Ectodermal cell (in vitro differentiated cells): ENCODE data around the gene GRK5.

ENCODE experiments used
- H3K27ac ChIP-seq: 2 replicates; pipeline ENCODE4 v1.7.0; 2013; ENCODE audit warnings: mild to moderate bottlenecking, low read depth, low read length; ENCODE audit not compliant: insufficient read depth, poor library complexity, severe bottlenecking
- H3K27me3 ChIP-seq: 2 replicates; pipeline ENCODE4 v1.7.0; 2013; ENCODE audit warnings: mild to moderate bottlenecking, low read length; ENCODE audit not compliant: insufficient read depth, control insufficient read depth, poor library complexity, severe bottlenecking
- H3K36me3 ChIP-seq: one replicate; pipeline ENCODE4 v1.7.0; 2013; ENCODE audit warnings: low read length; ENCODE audit not compliant: control insufficient read depth, insufficient read depth
- H3K4me1 ChIP-seq: one replicate; pipeline ENCODE4 v1.7.0; 2013; ENCODE audit warnings: low read length; ENCODE audit not compliant: control insufficient read depth, insufficient read depth
- H3K4me3 ChIP-seq: 2 replicates; pipeline ENCODE4 v1.7.0; 2013; ENCODE audit warnings: low read depth, low read length, control low read depth; ENCODE audit not compliant: insufficient read depth
- H3K9me3 ChIP-seq: 2 replicates; pipeline ENCODE4 v1.7.0; 2013; ENCODE audit warnings: mild to moderate bottlenecking, low read length, moderate library complexity; ENCODE audit not compliant: control insufficient read depth
- WGBS, 2 experiments: methylation state at CpG; one replicate each; pipeline ENCODE4 v1.1.7; 2013; ENCODE audit warnings: missing lambda C conversion rate in 2 of 2; 5-methylcytosine and 5-hydroxymethylcytosine counted together

The GRK5 gene

GRCh38 chr10:119282446-119282845 lies 75.1 kb downstream of the GRK5 start:
- WGBS, 2 experiments, result 92 to 93% methylated on average over 9 of the region's 9 CpGs

GRCh38 chr10:119283387-119283786 lies 76.0 kb downstream of the GRK5 start:
- 97 to 98% methylated on average over 5 of the region's 5 CpGs for WGBS, 2 experiments

More at GRCh38 chr10:119282446-119282845, 75.1 kb downstream of the GRK5 start:
- H3K27ac ChIP-seq, result no peak overlapping the region
- H3K4me1 ChIP-seq, result peaks cover 14% of the 10 kb centered on the region
- H3K27me3 ChIP-seq, result no peaks in the 10 kb centered on the region
- no peaks in the 10 kb centered on the region for H3K36me3 ChIP-seq
- no peak overlapping the region for H3K4me3 ChIP-seq
- no peaks in the 10 kb centered on the region for H3K9me3 ChIP-seq

GRCh38 chr10:119283818-119284217 lies 76.4 kb downstream of the GRK5 start:
- H3K27ac ChIP-seq, result no peak overlapping the region
- no peak overlapping the region for H3K4me3 ChIP-seq
- H3K9me3 ChIP-seq, result no peaks in the 10 kb centered on the region
- no peaks in the 10 kb centered on the region for H3K36me3 ChIP-seq
- peaks cover 14% of the 10 kb centered on the region for H3K4me1 ChIP-seq
- WGBS, 2 experiments, result 86 to 99% methylated on average over 4 to 5 of the region's 5 CpGs
- H3K27me3 ChIP-seq, result no peaks in the 10 kb centered on the region

More at GRCh38 chr10:119283387-119283786, 76.0 kb downstream of the GRK5 start:
- no peaks in the 10 kb centered on the region for H3K27me3 ChIP-seq
- H3K4me1 ChIP-seq, result peaks cover 14% of the 10 kb centered on the region
- H3K9me3 ChIP-seq, result no peaks in the 10 kb centered on the region
- no peak overlapping the region for H3K4me3 ChIP-seq
- no peaks in the 10 kb centered on the region for H3K36me3 ChIP-seq
- H3K27ac ChIP-seq, result no peak overlapping the region

DNA sequence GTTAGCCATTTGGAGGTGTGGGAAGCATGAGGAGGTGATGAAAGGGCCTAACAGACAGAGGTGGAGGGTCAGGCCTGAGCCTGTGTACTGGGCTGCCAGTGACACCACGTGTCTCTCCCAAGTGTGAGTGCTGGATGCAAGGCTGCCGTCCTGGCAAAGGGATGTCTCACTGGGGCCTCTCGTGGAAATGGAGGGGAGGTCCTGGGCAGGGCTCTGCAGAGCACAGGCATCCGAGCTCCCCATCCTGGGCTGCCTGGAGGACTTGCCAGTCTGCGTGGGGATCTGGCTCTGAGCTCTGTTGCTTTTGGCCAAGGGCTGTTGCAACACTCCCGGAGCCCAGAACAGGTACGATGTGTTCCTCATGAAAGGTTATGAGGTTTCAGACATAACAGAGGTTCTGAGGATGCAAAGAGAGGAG lies 77.3 kb downstream of the GRK5 start:
- WGBS, 2 experiments, result 89 to 91% methylated on average over 7 of the region's 7 CpGs
- Histone ChIP-seq H3K27me3 (no peaks in the 10 kb centered on the region), H3K9me3 (no peaks in the 10 kb centered on the region), H3K27ac (no peak overlapping the region), H3K36me3 (no peaks in the 10 kb centered on the region), H3K4me3 (no peak overlapping the region), H3K4me1 (peaks cover 14% of the 10 kb centered on the region)

DNA sequence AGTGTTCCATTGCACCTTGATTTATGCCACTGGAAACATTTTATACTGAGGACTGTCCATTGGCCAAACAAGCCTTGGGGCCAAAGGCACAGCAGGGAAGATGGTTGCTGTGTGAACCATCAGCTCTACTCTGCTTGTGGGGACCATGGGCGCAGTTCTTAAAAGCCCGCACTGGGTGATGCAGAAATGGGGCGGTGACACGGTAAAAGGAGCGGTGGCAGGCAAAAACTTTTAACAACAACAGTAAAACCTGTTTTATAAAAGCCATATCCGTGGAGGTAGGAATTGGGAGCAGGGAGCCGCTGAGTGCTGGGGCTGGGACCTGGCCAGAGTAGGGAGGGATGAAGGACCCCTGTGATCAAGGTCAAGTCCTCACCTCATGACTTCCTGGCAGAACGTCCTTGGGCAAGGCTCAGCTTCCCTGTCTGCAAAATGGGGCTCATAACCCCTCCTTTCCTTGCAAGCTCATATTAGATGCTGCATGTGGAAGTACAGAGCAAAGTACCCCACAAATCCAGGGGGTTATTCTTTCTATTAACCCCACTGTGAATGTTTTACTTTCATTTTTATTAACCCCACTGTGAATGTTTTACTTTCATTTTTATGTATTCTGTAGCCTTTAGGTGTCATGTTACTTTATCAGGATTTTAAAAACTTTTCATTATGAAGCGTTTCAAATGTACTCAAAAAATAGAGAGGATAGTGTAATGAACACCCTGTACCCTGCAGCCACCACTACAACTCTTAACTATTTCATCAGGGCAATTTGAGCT lies 78.3 kb downstream of the GRK5 start:
- peaks cover 14% of the 10 kb centered on the region for H3K4me1 ChIP-seq
- H3K9me3 ChIP-seq, result no peaks in the 10 kb centered on the region
- H3K27ac ChIP-seq, result no peak overlapping the region
- H3K27me3 ChIP-seq, result no peaks in the 10 kb centered on the region
- WGBS, 2 experiments, result 92% methylated on average over 8 to 9 of the region's 9 CpGs
- no peak overlapping the region for H3K4me3 ChIP-seq
- no peaks in the 10 kb centered on the region for H3K36me3 ChIP-seq

DNA sequence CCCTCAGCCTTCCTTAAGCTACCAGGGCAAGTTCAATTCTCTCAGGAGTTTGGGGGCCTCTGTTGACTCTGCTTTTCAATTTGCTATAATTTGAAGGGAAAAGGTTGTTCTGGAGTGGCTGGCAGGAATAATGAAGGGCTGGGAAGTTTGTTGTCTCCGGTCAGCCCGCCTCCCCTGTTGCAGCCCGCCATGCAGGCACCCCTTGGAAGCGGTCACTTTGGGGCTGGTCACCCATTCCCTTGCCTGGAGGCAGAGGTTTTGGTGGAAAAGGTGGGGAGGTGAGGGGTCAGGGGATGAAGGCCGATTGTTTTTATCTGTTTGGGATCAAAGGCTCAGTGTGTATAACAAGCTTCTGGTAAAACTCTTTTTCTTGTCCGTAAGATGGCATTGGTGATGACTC lies 79.1 kb downstream of the GRK5 start:
- Histone ChIP-seq H3K9me3 (no peaks in the 10 kb centered on the region), H3K4me1 (peaks cover 13% of the 10 kb centered on the region), H3K36me3 (no peaks in the 10 kb centered on the region), H3K4me3 (no peak overlapping the region), H3K27me3 (no peaks in the 10 kb centered on the region), H3K27ac (no peak overlapping the region)
- 90% methylated on average over 6 of the region's 6 CpGs for WGBS, 2 experiments

DNA sequence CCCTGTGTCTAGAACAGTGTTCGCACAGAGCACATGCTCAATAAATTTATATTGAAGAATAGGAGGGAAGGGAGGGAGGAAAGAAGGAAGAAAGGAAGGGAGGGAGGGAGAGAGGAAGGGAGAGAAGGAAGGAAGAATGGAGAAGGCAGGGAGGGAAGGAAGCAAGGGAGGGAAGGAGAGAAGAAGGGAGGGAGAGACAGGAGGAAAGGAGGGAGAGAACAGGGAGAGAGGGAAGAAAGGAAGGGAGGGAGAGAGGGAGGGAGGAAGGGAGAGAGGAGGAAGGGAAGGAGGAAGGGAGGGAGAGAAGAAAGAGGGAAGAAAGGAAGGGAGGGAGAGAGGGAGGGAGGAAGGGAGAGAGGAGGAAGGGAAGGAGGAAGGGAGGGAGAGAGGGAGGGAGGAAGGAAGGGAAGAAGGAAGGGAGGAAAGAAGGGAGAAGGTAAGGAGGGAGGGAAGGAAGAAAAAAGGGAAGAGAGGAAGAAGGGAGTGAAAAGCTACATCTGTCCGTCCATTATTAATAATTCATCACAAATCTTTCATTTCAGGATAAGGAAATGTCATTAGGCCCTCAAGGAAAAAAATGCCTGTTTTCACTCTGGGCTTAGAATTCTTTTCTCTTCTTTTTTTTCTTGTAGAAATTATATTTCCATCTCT lies 79.7 kb downstream of the GRK5 start:
- no peaks in the 10 kb centered on the region for H3K36me3 ChIP-seq
- H3K4me3 ChIP-seq, result no peak overlapping the region
- no peaks in the 10 kb centered on the region for H3K27me3 ChIP-seq
- peaks cover 7% of the 10 kb centered on the region for H3K4me1 ChIP-seq
- no peaks in the 10 kb centered on the region for H3K9me3 ChIP-seq
- WGBS, 2 experiments, result 88 to 89% methylated on average over 2 of the region's 2 CpGs
- no peak overlapping the region for H3K27ac ChIP-seq

- Histone ChIP-seq H3K9me3 (no peaks in the 10 kb centered on the region), H3K36me3 (no peaks in the 10 kb centered on the region), H3K4me3 (no peak overlapping the region), H3K4me1 (peaks cover 3% of the 10 kb centered on the region), H3K27ac (no peak overlapping the region), H3K27me3 (no peaks in the 10 kb centered on the region)
- WGBS, 2 experiments, result 86 to 91% methylated on average over 7 of the region's 7 CpGs
Observed at GRCh38 chr10:119288574-119289001, 81.2 kb downstream of the GRK5 start.

DNA sequence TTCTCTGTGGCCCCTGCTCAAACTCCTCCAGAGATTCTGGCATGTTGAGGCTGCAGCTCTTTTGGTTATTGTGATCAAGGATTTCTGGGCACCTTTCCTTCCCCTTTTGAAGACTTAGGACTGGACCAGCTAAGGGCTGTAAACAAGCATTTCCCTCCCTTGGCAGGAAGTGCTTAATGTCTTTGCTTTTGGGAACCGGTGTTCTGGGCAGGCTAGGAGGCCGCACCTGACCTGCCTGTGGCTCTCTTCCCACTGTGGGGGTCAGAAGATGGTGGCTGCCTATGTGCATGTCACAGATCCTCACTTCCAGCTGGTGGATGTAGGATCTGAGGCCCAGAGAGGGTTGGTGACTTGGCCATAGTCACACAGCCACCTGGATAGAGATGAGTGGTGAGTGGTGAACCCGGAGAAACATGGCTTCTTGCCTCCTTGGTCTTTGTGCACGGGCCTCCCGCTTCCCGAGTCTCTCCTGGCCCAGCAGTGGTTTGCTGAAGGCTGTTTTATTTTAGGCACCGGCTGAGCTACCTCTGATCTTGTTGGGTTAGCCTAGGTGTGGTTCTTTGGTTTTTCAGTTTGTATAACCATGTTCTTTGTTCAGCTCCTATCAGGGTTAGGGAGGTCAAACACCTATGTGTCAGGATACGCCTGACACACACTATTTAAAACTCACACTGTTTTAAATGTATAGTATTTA lies 82.0 kb downstream of the GRK5 start:
- Histone ChIP-seq H3K36me3 (no peaks in the 10 kb centered on the region), H3K27ac (no peak overlapping the region), H3K4me3 (no peak overlapping the region), H3K27me3 (no peaks in the 10 kb centered on the region), H3K9me3 (no peaks in the 10 kb centered on the region), H3K4me1 (peaks cover 3% of the 10 kb centered on the region)
- 89 to 90% methylated on average over 7 to 8 of the region's 8 CpGs for WGBS, 2 experiments
